Spleen (tissue), 11 donors: ENCODE data around the gene STX16. TPM values are rescaled to one million over a fixed set of nuclear protein-coding genes. Genes with fewer than 3 reads are reported as not detected.
A peak's percentile ranks its signal among the peaks of the same experiment; 100 is the strongest.

Experiments used
- DNase-seq: peaks from one replicate; pipeline ENCODE4 v3.0.0-alpha.2; 2020
- H3K27ac ChIP-seq, 8 donors: fragments of 200-600 bp; sonication (generic) in 7 of 8; 1 replicate in 4 of 8; 2 replicates in 4 of 8; pipeline versions ENCODE4 v1.5.0 to v1.8.0; 2016 to 2021; ENCODE audit warnings: inconsistent platforms in 4 of 8, mild to moderate bottlenecking in 4 of 8, moderate library complexity in 1 of 8
- H3K27me3 ChIP-seq, 7 donors: fragments of 200-600 bp; sonication (generic) in 6 of 7; replicated peaks in 1 of 7; 1 replicate in 4 of 7; 2 replicates in 3 of 7; pipeline versions ENCODE4 v1.5.0 to v1.8.0; 2016 to 2021; ENCODE audit warnings: inconsistent platforms in 3 of 7, mild to moderate bottlenecking in 1 of 7
- H3K36me3 ChIP-seq, 6 donors: fragments of 200-600 bp; sonication (generic) in 5 of 6; 1 replicate in 4 of 6; 2 replicates in 2 of 6; pipeline versions ENCODE4 v1.5.0 to v1.8.0; 2016 to 2021; ENCODE audit warnings: inconsistent platforms in 2 of 6
- H3K4me1 ChIP-seq, 6 donors: fragments of 200-600 bp; sonication (generic) in 5 of 6; 1 replicate in 3 of 6; 2 replicates in 3 of 6; pipeline versions ENCODE4 v1.5.0 to v1.8.0; 2016 to 2021; ENCODE audit warnings: inconsistent platforms in 3 of 6
- H3K4me3 ChIP-seq, 8 donors: fragments of 200-600 bp; sonication (generic) in 7 of 8; 1 replicate in 4 of 8; 2 replicates in 4 of 8; pipeline versions ENCODE4 v1.5.0 to v1.8.0; 2016 to 2021; ENCODE audit warnings: inconsistent platforms in 4 of 8, mild to moderate bottlenecking in 4 of 8, moderate library complexity in 2 of 8
- H3K9me3 ChIP-seq, 8 donors: fragments of 200-600 bp; sonication (generic) in 7 of 8; 1 replicate in 4 of 8; 2 replicates in 4 of 8; pipeline versions ENCODE4 v1.5.0 to v1.8.0; 2016 to 2021; ENCODE audit warnings: inconsistent platforms in 4 of 8
- CTCF ChIP-seq, 11 experiments: fragments of 200-600 bp in 7 of 11; fragments of 450-650 bp in 4 of 11; sonication (generic) in 4 of 11; IDR thresholded peaks in 8 of 11; conservative IDR thresholded peaks in 3 of 11; 1 replicate in 7 of 11; 2 replicates in 4 of 11; pipeline versions ENCODE4 v1.4.0 to v1.8.0; 2016 to 2021; ENCODE audit warnings: antibody characterized with exemption in 11 of 11, inconsistent platforms in 4 of 11, mild to moderate bottlenecking in 1 of 11
- POLR2A ChIP-seq, 3 donors: fragments of 450-650 bp; IDR thresholded peaks; one replicate each; pipeline ENCODE4 v1.5.1; 2017; ENCODE audit warnings: antibody characterized with exemption in 3 of 3, mild to moderate bottlenecking in 1 of 3
- POLR2AphosphoS5 ChIP-seq, 3 donors: sonication (generic); formaldehyde crosslinking; IDR thresholded peaks; one replicate each; pipeline ENCODE4 v1.5.1; 2017; ENCODE audit warnings: antibody characterized with exemption in 3 of 3
- WGBS, 5 donors: extraction: QIAGEN DNeasy Blood & Tissue Kit in 3 of 5; methylation state at CpG; one replicate each; pipeline versions ENCODE4 v1.1.5 to v1.1.7; 2013 to 2018; 5-methylcytosine and 5-hydroxymethylcytosine counted together
- intact Hi-C: fragments of 100-400 bp; cut with DNase I; formaldehyde crosslinking; loops from one replicate; pipeline ENCODE4 v1.15.0; 2023; ENCODE audit warnings: low total_unique reads
- polyA plus RNA-seq, 3 donors: library from polyadenylated mRNA; stranded (reverse); fragments of 200-250 nt; gene quantifications; one replicate each; pipeline ENCODE4 v1.2.1, GENCODE V29; 2013
- total RNA-seq, 7 donors: library from RNA; depleted of rRNA in 3 of 7; stranded (reverse); fragments of >200 nt in 3 of 7; fragmentation: NEBNext Ultra II Directional in 4 of 7; extraction: Animal tissue kit (Norgen Biotek cat#: 25700) in 4 of 7; gene quantifications; one replicate each; pipeline versions ENCODE4 v1.1.0 to v1.2.1, GENCODE V29; 2016 to 2021
- donor health status: healthy with polysubstance abuse.
- donor health status: DM: no; HTN: no; CAD: no; lungs with moderate emphysema.
- donor health status: DM: no; HTN: no; CAD: no.
- donor health status: Bipolar disorder and iron deficiency.
- donor health status: healthy.
- donor health status: DM: no; HTN: no; CAD: no.
- donor health status: DM: yes; HTN: yes; CAD: no.

The STX16 gene
- total and polyA plus RNA-seq, 10 donors, result 34.4 to 105 (median 75.0) TPM

GRCh38 chr20:58651559-58651945 is 469 bp downstream of the STX16 start:
- peak; percentile 82 for DNase-seq
- WGBS, 5 donors, result 0 to 1% (median 1%) methylated on average over 16 to 18 of the region's 18 CpGs
- intact Hi-C loops, result loop anchor here (5.0 kb wide), 1 partner anchor 414 kb away; no protein-coding TSS in a partner anchor
- Histone ChIP-seq H3K4me3 (peak overlapping the region; percentile 84 to 100 (median 97)), H3K27me3 (peaks cover 0 to 8% (median 0%) of the 10 kb centered on the region in 7 donors), H3K27ac (peak overlapping the region; percentile 91 to 98 (median 94)), H3K4me1 (peaks cover 27 to 56% (median 50%) of the 10 kb centered on the region in 6 donors), H3K9me3 (no peaks in the 10 kb centered on the region), H3K36me3 (peaks cover 0 to 11% (median 0%) of the 10 kb centered on the region in 6 donors)
- TF ChIP-seq POLR2AphosphoS5 (IDR thresholded peaks at IDR 0.05) (no peak), CTCF (IDR thresholded peaks at IDR 0.05 in 8 of 11, conservative IDR thresholded peaks at IDR 0.05 in 3 of 11) (no peak), POLR2A (IDR thresholded peaks at IDR 0.05) (no peak)

GRCh38 chr20:58651946-58652605 is 993 bp downstream of the STX16 start:
- peak; percentile 89 for DNase-seq
- peaks cover 0 to 8% (median 0%) of the 10 kb centered on the region in 7 donors for H3K27me3 ChIP-seq
- peaks cover 27 to 62% (median 55%) of the 10 kb centered on the region in 6 donors for H3K4me1 ChIP-seq
- WGBS, 5 donors, result 0 to 1% (median 0%) methylated on average over 30 of the region's 30 CpGs
- intact Hi-C loops, result loop anchor here (5.0 kb wide), 1 partner anchor 415 kb away; no protein-coding TSS in a partner anchor
- no peaks in the 10 kb centered on the region for H3K9me3 ChIP-seq
- H3K4me3 ChIP-seq, result peak overlapping the region; percentile 84 to 100 (median 97)
- TF ChIP-seq CTCF (IDR thresholded peaks at IDR 0.05 in 8 of 11, conservative IDR thresholded peaks at IDR 0.05 in 3 of 11) (peak in 1 of 11 experiments; percentile 11), POLR2AphosphoS5 (IDR thresholded peaks at IDR 0.05) (peak; percentile 64 to 85 (median 74)), POLR2A (IDR thresholded peaks at IDR 0.05) (peak in 1 of 3 donors; percentile 48)
- H3K27ac ChIP-seq, result peak overlapping the region; percentile 91 to 98 (median 94)
- peaks cover 0 to 15% (median 0%) of the 10 kb centered on the region in 6 donors for H3K36me3 ChIP-seq

- Histone ChIP-seq H3K27ac (peak overlapping the region; percentile 91 to 98 (median 94)), H3K4me3 (peak overlapping the region; percentile 84 to 100 (median 97)), H3K9me3 (no peaks in the 10 kb centered on the region), H3K4me1 (peaks cover 27 to 68% (median 61%) of the 10 kb centered on the region in 6 donors), H3K36me3 (peaks cover 0 to 15% (median 0%) of the 10 kb centered on the region in 6 donors), H3K27me3 (peaks cover 0 to 8% (median 0%) of the 10 kb centered on the region in 7 donors)
- 10 to 15% (median 12%) methylated on average over 12 of the region's 12 CpGs for WGBS, 5 donors
- intact Hi-C loops, result loop anchor here (5.0 kb wide), 1 partner anchor 415 kb away; no protein-coding TSS in a partner anchor
- TF ChIP-seq POLR2A (IDR thresholded peaks at IDR 0.05) (no peak), POLR2AphosphoS5 (IDR thresholded peaks at IDR 0.05) (no peak), CTCF (IDR thresholded peaks at IDR 0.05 in 8 of 11, conservative IDR thresholded peaks at IDR 0.05 in 3 of 11) (no peak)
- DNase-seq, result no peak
Observed at GRCh38 chr20:58652606-58653294, 1.7 kb downstream of the STX16 start.
